ENCODE data around the gene OSMR.

- TF ChIP-seq POLR2A (IDR thresholded peaks at IDR 0.05), result no peak
- TF ChIP-seq CTCF (IDR thresholded peaks at IDR 0.05), result no peak
Measured at GRCh38 chr5:38803246-38803645, 42.6 kb upstream of the OSMR start.
